HG03520 (cell line): Measurements from ENCODE around the gene UBAC1.
"Not testable (repeated sequence)": the region's sequence is repeated elsewhere in the genome, so short reads cannot be mapped to it uniquely, and the experiment has no call there.

Source experiments
- ATAC-seq: cut with Tn5 transposase; IDR thresholded peaks from one replicate; pipeline ENCODE4 v1.9.1; 2021; ENCODE audit warnings: mild to moderate bottlenecking, moderate library complexity; ENCODE audit not compliant: unreplicated experiment

Gene UBAC1

DNA sequence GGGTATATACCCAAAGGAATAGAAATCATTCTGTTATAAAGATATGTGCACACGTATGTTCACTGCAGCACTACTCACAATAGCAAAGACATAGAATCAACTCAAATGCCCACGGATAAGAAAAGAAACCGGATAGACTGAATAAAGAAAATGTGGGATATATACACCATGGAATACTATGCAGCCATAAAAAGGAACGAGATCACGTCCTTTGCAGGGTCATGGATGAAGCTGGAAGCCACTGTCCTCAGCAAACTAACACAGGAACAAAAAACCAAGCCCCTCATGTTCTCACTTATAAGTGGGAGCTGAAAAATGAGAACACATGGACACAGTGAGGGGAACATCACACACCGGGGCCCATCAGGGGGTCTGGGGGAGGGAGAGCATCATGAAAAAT is 17.6 kb downstream of the UBAC1 start:
- not testable (repeated sequence) for ATAC-seq

DNA sequence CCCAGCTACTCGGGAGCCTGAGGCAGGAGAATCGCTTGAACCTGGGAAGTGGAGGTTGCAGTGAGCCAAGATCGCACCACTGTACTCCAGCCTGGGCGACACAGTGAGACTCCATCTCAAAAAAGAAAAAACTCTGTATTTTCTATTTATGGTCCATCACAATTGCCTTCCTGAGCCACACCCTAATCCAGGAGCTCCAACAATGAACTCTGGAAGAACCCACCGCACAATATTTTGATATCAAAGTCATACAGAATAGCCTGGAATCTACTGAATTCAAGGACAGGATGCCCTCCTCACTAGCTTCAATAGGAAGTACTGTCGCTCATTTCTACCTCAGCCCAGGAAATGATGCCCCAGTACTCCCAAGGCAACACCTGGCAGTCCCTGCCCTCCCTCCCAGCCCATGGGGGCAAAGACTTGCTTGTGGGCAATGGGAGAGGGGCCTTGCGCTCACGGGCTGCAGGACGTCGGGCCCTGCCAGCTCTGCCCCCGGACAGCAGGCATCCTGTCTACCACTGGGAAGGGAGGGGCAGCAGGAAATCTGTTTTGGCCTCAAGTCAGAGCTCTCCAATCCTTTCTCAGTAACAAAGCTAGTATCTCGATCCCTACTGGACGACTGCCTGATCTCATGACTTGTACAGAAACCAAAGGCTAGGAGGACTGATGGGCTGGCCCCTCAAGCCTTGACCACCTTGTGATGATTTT is 19.7 kb downstream of the UBAC1 start:
- ATAC-seq, result no peak

GRCh38 chr9:135939351-135940265 is 21.6 kb downstream of the UBAC1 start:
- no peak for ATAC-seq

- ATAC-seq, result no peak
Measured at GRCh38 chr9:135937521-135938489, 23.4 kb downstream of the UBAC1 start.

GRCh38 chr9:135933114-135933513 is 28.1 kb downstream of the UBAC1 start:
- no peak for ATAC-seq

GRCh38 chr9:135932656-135933055 is 28.5 kb downstream of the UBAC1 start:
- no peak for ATAC-seq

GRCh38 chr9:135931349-135931820 is 29.8 kb downstream of the UBAC1 start:
- no peak for ATAC-seq

DNA sequence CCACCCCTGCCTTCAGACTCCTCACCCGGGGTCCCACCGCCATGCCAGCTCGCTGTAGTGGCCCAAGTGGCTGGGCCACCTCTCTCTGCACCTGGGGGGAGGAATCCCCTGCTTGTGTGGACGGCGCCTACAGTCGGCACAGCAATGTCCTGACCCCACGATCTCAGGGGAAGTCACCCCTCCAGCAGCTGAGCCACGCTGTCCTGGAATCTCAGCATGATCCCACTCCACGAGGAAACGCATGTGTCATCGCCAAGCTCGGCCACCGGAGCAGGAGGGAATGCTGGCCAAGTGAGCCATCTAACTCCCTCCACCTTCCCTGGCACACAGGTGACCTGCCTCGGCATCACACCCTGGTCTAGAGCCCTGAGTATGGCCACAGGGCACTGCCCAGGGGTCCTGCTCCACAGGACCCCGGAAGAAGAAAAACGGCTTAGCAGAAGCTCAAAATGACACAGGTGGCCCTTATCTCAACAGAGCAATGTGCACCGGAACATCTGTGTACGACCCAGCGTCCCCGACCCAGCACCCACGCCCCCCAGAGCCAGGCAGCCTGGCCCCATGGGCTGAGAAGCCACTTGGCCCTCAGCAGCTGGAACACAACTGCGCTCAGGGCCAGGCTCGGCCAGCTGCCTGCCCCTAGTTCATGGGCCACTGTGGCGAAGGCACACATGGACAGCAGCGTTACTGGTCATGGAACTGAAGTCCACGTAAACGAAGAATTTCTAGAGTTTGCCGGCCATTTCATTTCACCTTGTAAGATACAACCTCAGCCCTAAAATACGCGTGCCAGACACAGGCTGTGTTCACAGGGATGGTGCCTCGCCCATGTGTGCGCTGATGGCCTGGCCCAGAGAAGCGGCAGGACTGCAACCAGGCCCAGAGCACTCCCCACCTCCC is 30.5 kb downstream of the UBAC1 start:
- ATAC-seq, result no peak

DNA sequence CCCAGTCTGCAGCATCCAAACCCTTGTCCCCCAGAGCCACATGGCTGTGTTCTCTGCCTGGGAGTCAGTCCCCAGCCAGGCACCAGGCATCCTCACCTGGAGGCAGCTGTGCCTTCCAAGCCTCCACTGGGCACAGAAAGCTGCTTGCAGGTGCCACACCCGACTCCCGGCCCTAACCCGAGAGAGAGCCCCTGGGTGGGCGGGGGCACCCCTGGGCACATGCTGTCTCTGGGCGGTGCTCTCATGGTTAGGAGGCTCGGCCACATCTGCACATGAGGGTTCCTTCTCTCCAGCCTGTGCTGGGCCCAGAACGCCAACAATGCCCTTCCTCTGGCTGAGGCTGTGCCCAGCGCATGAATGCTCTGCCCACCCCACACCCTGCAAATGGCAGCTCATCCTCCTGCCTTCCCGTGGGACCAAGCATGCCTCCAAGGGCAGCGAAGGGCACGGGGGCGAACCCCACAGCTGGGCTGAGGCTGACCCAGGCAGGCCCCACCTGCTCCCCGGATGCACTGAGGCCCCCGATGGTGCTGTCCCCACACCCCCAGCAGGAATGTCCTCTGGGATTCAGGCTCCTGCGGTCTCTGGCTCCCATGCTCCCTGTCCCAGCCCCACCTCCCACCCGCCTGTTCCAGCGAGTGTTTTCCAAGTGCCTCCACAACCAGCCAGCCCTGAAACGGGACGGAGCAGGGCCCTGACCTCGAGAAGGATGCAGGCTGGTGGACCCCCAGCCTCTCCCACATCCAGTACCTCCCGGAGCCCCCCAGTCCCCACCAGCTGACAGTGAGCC is 31.3 kb downstream of the UBAC1 start:
- ATAC-seq, result no peak

GRCh38 chr9:135928731-135929655 is 32.2 kb downstream of the UBAC1 start:
- no peak for ATAC-seq

DNA sequence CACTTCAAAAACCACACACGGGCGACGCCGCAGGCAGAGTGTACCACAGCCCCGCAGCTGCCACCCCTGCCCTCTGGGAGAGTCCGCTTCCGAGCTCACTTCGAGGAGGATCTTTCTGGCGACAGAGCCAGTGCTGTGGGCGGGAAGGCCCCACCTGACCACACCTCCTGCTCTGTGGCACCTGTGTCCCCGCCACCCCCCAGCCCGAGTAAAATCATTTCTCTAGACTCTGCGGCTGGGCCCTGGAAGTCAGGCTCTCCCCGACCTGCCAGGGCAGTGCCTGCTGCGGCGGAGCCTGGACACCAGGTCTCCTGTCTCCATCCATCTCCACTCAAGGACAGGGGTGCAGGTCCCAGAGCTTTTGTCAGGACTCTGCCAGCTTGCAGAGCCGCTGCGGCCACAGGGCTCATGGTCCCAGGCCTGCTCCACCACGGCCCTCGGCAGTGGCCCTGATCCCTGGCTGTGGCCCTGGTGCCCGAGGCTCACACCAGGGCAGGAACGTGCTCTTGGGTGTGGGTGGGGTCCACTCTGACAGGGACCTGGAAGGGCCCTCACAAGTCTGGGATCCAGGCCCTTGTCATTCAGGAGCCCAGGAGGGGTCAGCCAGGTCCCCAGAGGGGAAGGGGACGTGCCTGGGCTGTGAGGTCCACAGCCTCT is 33.0 kb downstream of the UBAC1 start:
- no peak for ATAC-seq

- no peak for ATAC-seq
Measured at GRCh38 chr9:135927195-135928013, 33.8 kb downstream of the UBAC1 start.

DNA sequence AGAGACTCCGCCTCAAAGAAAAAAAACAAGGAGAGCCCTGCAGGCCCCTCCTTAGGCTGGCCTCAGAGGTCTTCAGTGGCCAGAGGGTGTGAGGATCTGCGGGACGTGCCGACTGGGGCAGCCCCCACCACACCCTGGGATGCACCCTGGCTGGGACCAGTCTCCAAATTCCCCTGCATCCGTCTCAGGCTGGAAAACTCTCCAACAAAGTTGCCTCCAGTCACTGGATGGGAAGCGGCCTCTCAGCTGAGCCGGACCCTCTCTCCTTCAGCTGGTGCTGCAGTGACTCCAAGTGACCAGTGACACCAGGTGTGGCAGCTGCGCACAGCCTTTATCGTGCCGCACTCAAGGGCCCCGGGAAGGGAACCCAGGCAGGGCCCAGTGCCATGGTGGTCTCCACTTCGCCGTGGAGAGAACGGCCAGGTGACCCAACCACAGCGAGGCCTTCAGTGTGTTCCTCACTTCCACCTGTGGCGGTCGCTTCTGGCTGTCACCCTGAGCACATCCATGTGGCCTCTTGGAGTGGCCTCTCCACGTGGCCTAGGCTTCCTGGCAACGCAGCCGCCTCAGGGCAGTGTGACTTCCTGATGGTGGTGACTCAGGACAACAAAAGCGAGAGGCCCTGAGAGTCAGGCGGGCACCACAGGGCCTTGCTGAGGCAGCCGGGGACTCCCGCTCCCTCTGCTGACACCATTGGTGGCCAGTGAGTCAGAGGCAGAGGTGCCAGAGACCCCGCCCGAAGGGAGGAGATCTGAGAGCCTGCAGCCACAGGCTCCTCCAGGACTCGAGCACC is 34.6 kb downstream of the UBAC1 start:
- ATAC-seq, result no peak

- no peak for ATAC-seq
Measured at GRCh38 chr9:135925496-135926133, 35.6 kb downstream of the UBAC1 start.

DNA sequence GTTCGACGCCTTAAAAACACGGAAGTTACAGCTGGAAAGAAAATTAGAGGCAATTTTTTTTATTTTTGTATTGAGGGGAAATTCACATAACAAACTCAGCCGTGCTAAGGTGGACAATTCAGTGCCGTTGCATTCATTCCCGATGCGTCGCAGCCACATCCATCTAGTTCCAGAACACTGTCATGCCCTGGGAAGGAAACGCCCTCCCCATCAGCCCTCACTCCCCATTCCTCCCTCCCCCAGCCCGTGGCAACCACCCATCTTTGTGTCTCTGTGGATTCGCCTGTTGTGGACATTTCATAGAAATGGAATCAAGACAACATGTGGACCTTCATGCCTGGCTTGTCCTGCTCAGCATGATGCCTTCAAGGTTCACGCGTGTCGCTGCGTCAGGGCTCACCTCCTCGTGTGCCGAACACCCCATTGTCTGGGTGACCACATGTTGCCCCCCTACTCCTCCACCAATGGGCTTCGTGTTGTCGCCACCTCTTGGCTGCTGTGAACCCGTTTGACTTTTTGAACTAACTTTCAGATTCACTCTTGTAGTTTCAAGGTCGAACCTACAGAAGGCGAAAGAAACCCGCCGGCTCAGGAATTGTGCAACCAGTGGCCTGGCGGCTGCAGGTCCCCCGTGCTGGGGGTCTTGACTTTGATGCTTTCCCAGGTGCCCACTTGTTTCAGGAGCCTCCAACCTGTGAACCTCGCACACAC is 36.4 kb downstream of the UBAC1 start:
- no peak for ATAC-seq
